SK-N-SH treated with all-trans-retinoic acid at 6 μM for 48 hours (cell line): ENCODE results near the gene DMD.

Experiments used
- ATAC-seq: fragments of 200-7000 bp; cut with Tn5 transposase; 3 replicates; pipeline ENCODE4 v1.9.1; 2020; ENCODE audit warnings: mild to moderate bottlenecking, moderate library complexity
- ARNTL ChIP-seq: fragments of 450-650 bp; formaldehyde crosslinking; IDR thresholded peaks from 2 replicates; pipeline ENCODE4 v1.5.0; 2020; ENCODE audit warnings: low read depth, mild to moderate bottlenecking, moderate library complexity, borderline replicate concordance
- BACH2 ChIP-seq: fragments of 250-450 bp; sonication (Bioruptor Pico); IDR thresholded peaks from 2 replicates; pipeline ENCODE4 v1.9.0; 2021; ENCODE audit warnings: mild to moderate bottlenecking, borderline replicate concordance
- CREB5 ChIP-seq: fragments of 250-450 bp; sonication (Bioruptor Pico); IDR thresholded peaks from 2 replicates; pipeline ENCODE4 v1.5.1; 2020; ENCODE audit warnings: low read depth, mild to moderate bottlenecking, moderate library complexity
- CSDC2 ChIP-seq: fragments of 250-450 bp; sonication (Bioruptor Pico); IDR thresholded peaks from 2 replicates; pipeline ENCODE4 v1.5.0; 2020; ENCODE audit warnings: mild to moderate bottlenecking, moderate library complexity
- ESRRG ChIP-seq: fragments of 250-450 bp; sonication (Bioruptor Pico); IDR thresholded peaks from 2 replicates; pipeline ENCODE4 v1.6.1; 2021; ENCODE audit warnings: mild to moderate bottlenecking
- GLIS3 ChIP-seq: fragments of 250-450 bp; sonication (Bioruptor Pico); IDR thresholded peaks from 2 replicates; pipeline ENCODE4 v1.5.0; 2020; ENCODE audit warnings: mild to moderate bottlenecking, moderate library complexity
- ISL1 ChIP-seq: fragments of 250-450 bp; sonication (Bioruptor Pico); IDR thresholded peaks from 2 replicates; pipeline ENCODE4 v2.1.2; 2022; ENCODE audit warnings: mild to moderate bottlenecking, moderate library complexity
- OSR1 ChIP-seq: fragments of 250-450 bp; sonication (Bioruptor Pico); IDR thresholded peaks from 2 replicates; pipeline ENCODE4 v1.8.0; 2022; ENCODE audit warnings: moderate library complexity, mild to moderate bottlenecking, inconsistent platforms
- PATZ1 ChIP-seq: fragments of 250-450 bp; sonication (Bioruptor Pico); IDR thresholded peaks from 2 replicates; pipeline ENCODE4 v1.8.0; 2020; ENCODE audit warnings: mild to moderate bottlenecking, moderate library complexity, borderline replicate concordance
- POU6F1 ChIP-seq: fragments of 250-450 bp; sonication (Bioruptor Pico); IDR thresholded peaks from 2 replicates; pipeline ENCODE4 v1.8.0; 2021; ENCODE audit warnings: low read depth, mild to moderate bottlenecking, moderate library complexity, borderline replicate concordance
- PPARA ChIP-seq: fragments of 250-450 bp; sonication (Bioruptor Pico); IDR thresholded peaks from 2 replicates; pipeline ENCODE4 v1.5.0; 2020; ENCODE audit warnings: mild to moderate bottlenecking, borderline replicate concordance
- RARB ChIP-seq: fragments of 250-450 bp; sonication (Bioruptor Pico); IDR thresholded peaks from 2 replicates; pipeline ENCODE4 v1.8.0; 2021; ENCODE audit warnings: mild to moderate bottlenecking, moderate library complexity
- SNAI2 ChIP-seq: fragments of 250-450 bp; sonication (Bioruptor Pico); IDR thresholded peaks from 2 replicates; pipeline ENCODE4 v1.5.0; 2020; ENCODE audit warnings: mild to moderate bottlenecking, moderate library complexity
- TCF4 ChIP-seq: fragments of 250-450 bp; sonication (Bioruptor Pico); IDR thresholded peaks from 2 replicates; pipeline ENCODE4 v1.8.0; 2021; ENCODE audit warnings: mild to moderate bottlenecking, moderate library complexity, borderline replicate concordance
- TOX ChIP-seq: fragments of 250-450 bp; sonication (Bioruptor Pico); IDR thresholded peaks from 2 replicates; pipeline ENCODE4 v1.8.0; 2021; ENCODE audit warnings: mild to moderate bottlenecking, moderate library complexity, borderline replicate concordance
- TSHZ2 ChIP-seq: fragments of 250-450 bp; sonication (Bioruptor Pico); IDR thresholded peaks from 2 replicates; pipeline ENCODE4 v1.5.0; 2020; ENCODE audit warnings: mild to moderate bottlenecking, moderate library complexity
- ZC3H10 ChIP-seq: fragments of 250-450 bp; sonication (Bioruptor Pico); IDR thresholded peaks from 2 replicates; pipeline ENCODE4 v1.5.1; 2021; ENCODE audit warnings: mild to moderate bottlenecking, moderate library complexity
- ZFP3 ChIP-seq: fragments of 250-450 bp; sonication (Bioruptor Pico); IDR thresholded peaks from 2 replicates; pipeline ENCODE4 v1.5.0; 2020; ENCODE audit warnings: mild to moderate bottlenecking, moderate library complexity
- ZFP30 ChIP-seq: fragments of 450-650 bp; formaldehyde crosslinking; IDR thresholded peaks from 2 replicates; pipeline ENCODE4 v1.5.0; 2022; ENCODE audit warnings: mild to moderate bottlenecking, moderate library complexity
- ZNF565 ChIP-seq: fragments of 450-650 bp; formaldehyde crosslinking; conservative IDR thresholded peaks from 2 replicates; pipeline ENCODE4 v1.5.0; 2020; ENCODE audit warnings: low read depth, mild to moderate bottlenecking, moderate library complexity
- ZNF8 ChIP-seq: fragments of 450-650 bp; formaldehyde crosslinking; IDR thresholded peaks from 2 replicates; pipeline ENCODE4 v1.5.0; 2020; ENCODE audit warnings: mild to moderate bottlenecking, moderate library complexity

The DMD gene

GRCh38 chrX:31547816-31548215 lies 1663.5 kb downstream of the DMD start (continued):
- no peak for TF ChIP-seq POU6F1
- no peak for TF ChIP-seq TOX (CRISPR knock-in tag)
- TF ChIP-seq ZC3H10 = no peak
- TF ChIP-seq PPARA (CRISPR knock-in tag) = no peak
- no peak for TF ChIP-seq ZFP30
- TF ChIP-seq CREB5 (CRISPR knock-in tag) = no peak
- no peak for TF ChIP-seq RARB (CRISPR knock-in tag)

- TF ChIP-seq ZNF565 (CRISPR knock-in tag) = no peak
- TF ChIP-seq ESRRG (CRISPR knock-in tag) = no peak
- TF ChIP-seq BACH2 = no peak
- TF ChIP-seq ARNTL = no peak
- TF ChIP-seq CSDC2 (CRISPR knock-in tag) = no peak
- ATAC-seq = no peak
These were observed 1663.9 kb downstream of the DMD start for GRCh38 chrX:31547416-31547815.

GRCh38 chrX:31546126-31546525 lies 1665.2 kb downstream of the DMD start:
- TF ChIP-seq TCF4 (CRISPR knock-in tag) = no peak
- no peak for TF ChIP-seq PPARA (CRISPR knock-in tag)
- TF ChIP-seq ARNTL = no peak
- TF ChIP-seq ISL1 (CRISPR knock-in tag) = no peak
- no peak for TF ChIP-seq TOX (CRISPR knock-in tag)
- peak; percentile 87 for ATAC-seq

- peak; percentile 59 for ATAC-seq
- TF ChIP-seq ZFP3 (CRISPR knock-in tag) (no peak), TSHZ2 (CRISPR knock-in tag) (no peak), GLIS3 (no peak), ESRRG (CRISPR knock-in tag) (no peak), SNAI2 (no peak), ZFP30 (no peak), ZNF565 (CRISPR knock-in tag) (no peak), OSR1 (no peak), CREB5 (CRISPR knock-in tag) (no peak), BACH2 (no peak), TCF4 (CRISPR knock-in tag) (no peak), PATZ1 (no peak), ARNTL (no peak), ZNF8 (no peak), POU6F1 (no peak), ISL1 (CRISPR knock-in tag) (no peak), RARB (CRISPR knock-in tag) (no peak), PPARA (CRISPR knock-in tag) (no peak)
These were observed 1665.6 kb downstream of the DMD start for GRCh38 chrX:31545726-31546125.
